Panc1 (cell line): ENCODE results near the gene FOXO3B. TPM values are rescaled to one million over a fixed set of nuclear protein-coding genes. Genes with fewer than 3 reads are reported as not detected.
"Not testable (repeated sequence)": the region's sequence is repeated elsewhere in the genome, so short reads cannot be mapped to it uniquely, and the experiment has no call there.

ENCODE experiments used
- ATAC-seq: fragments of 200-7000 bp; cut with Tn5 transposase; 2 replicates; pipeline ENCODE4 v1.9.1; 2020; ENCODE audit warnings: mild to moderate bottlenecking, moderate library complexity
- BruUV-seq: library from RNA; stranded (reverse); fragments of 400-500 nt; replicated peaks from 2 replicates; lab custom pipeline; 2021; lab: Mats Ljungman, UMichigan
- CTCF ChIA-PET: fragments of 300-600 bp; sonication (Branson Sonifier 250); formaldehyde crosslinking; loops from one replicate; lab custom pipeline; 2022; ENCODE audit warnings: antibody characterized with exemption; lab: Charles Lee
- POLR2A ChIA-PET: fragments of 300-600 bp; sonication (Branson Sonifier 250); formaldehyde crosslinking; loops from one replicate; lab custom pipeline; 2022; ENCODE audit warnings: antibody characterized with exemption; lab: Charles Lee
- DNase-seq: peaks from one replicate; pipeline ENCODE4 v3.0.0-alpha.2; 2010; ENCODE audit warnings: low read depth, low spot score
- H3K27ac ChIP-seq: 2 replicates; pipeline ENCODE4 v1.5.1; 2011; ENCODE audit warnings: mild to moderate bottlenecking, low read length, inconsistent platforms
- H3K27me3 ChIP-seq: fragments of 200-500 bp; sonication (Bioruptor generic); 2 replicates; pipeline ENCODE4 v1.6.0; 2014; ENCODE audit warnings: low read length, inconsistent platforms; ENCODE audit not compliant: control insufficient read depth, insufficient read depth
- H3K36me3 ChIP-seq: fragments of 200-500 bp; sonication (Bioruptor generic); 2 replicates; pipeline ENCODE4 v1.5.1; 2014; ENCODE audit warnings: inconsistent platforms, mild to moderate bottlenecking, low read length, moderate library complexity; ENCODE audit not compliant: control insufficient read depth, insufficient read depth
- H3K4me1 ChIP-seq: 2 replicates; pipeline ENCODE4 v1.5.1; 2011; ENCODE audit warnings: inconsistent platforms, mild to moderate bottlenecking, low read length, moderate library complexity; ENCODE audit not compliant: control insufficient read depth, insufficient read depth
- H3K4me3 ChIP-seq, 2 experiments: 2 replicates each; pipeline ENCODE4 v1.5.1; 2011 to 2012; ENCODE audit warnings: low read depth in 2 of 2, low read length in 2 of 2, mild to moderate bottlenecking in 2 of 2, inconsistent platforms in 1 of 2, moderate library complexity in 1 of 2
- H3K9me3 ChIP-seq: fragments of 200-500 bp; sonication (Bioruptor generic); 2 replicates; pipeline ENCODE4 v1.5.1; 2014; ENCODE audit warnings: low read depth, mild to moderate bottlenecking, inconsistent platforms, low read length, moderate library complexity; ENCODE audit not compliant: control insufficient read depth, insufficient read depth
- in situ Hi-C: cut with HindIII; loops from 2 replicates; pipeline ENCODE4 v1.10.0; 2016; ENCODE audit warnings: low sequenced_read_pairs, low pct_unique_long_range_greater_than_20kb
- intact Hi-C: fragments of 100-400 bp; cut with micrococcal nuclease; formaldehyde crosslinking; loops from one replicate; pipeline ENCODE4 v1.10.0; 2022; ENCODE audit not compliant: unreplicated experiment
- total RNA-seq: library from RNA; stranded (reverse); gene quantifications from one replicate; pipeline ENCODE4 v1.2.1, GENCODE V29; 2021; ENCODE audit not compliant: unreplicated experiment

The FOXO3B gene
- total RNA-seq, 1 experiment from 2014 or later = 4.2 TPM

GRCh38 chr17:18677381-18677780 lies 4.7 kb downstream of the FOXO3B start:
- ATAC-seq, intact Hi-C loops, H3K27ac ChIP-seq, H3K4me1 ChIP-seq, POLR2A ChIA-PET, BruUV-seq, in situ Hi-C loops, H3K27me3 ChIP-seq, H3K9me3 ChIP-seq, H3K36me3 ChIP-seq, DNase-seq, H3K4me3 ChIP-seq, CTCF ChIA-PET: not testable (repeated sequence)

GRCh38 chr17:18676928-18677327 lies 5.2 kb downstream of the FOXO3B start:
- BruUV-seq, H3K4me1 ChIP-seq, H3K9me3 ChIP-seq, H3K27me3 ChIP-seq, ATAC-seq, in situ Hi-C loops, intact Hi-C loops, H3K36me3 ChIP-seq, POLR2A ChIA-PET, CTCF ChIA-PET, H3K4me3 ChIP-seq, DNase-seq, H3K27ac ChIP-seq: not testable (repeated sequence)

- H3K27me3 ChIP-seq, H3K27ac ChIP-seq, POLR2A ChIA-PET, H3K4me1 ChIP-seq, DNase-seq, H3K9me3 ChIP-seq, ATAC-seq, in situ Hi-C loops, CTCF ChIA-PET, intact Hi-C loops, BruUV-seq, H3K36me3 ChIP-seq, H3K4me3 ChIP-seq: not testable (repeated sequence)
Measured at GRCh38 chr17:18672395-18673227, 9.5 kb downstream of the FOXO3B start.

- H3K9me3 ChIP-seq, H3K27ac ChIP-seq, H3K36me3 ChIP-seq, in situ Hi-C loops, H3K27me3 ChIP-seq, intact Hi-C loops, H3K4me1 ChIP-seq, CTCF ChIA-PET, DNase-seq, BruUV-seq, POLR2A ChIA-PET, H3K4me3 ChIP-seq, ATAC-seq: not testable (repeated sequence)
Measured at GRCh38 chr17:18668625-18669024, 13.5 kb downstream of the FOXO3B start.

- H3K27me3 ChIP-seq, H3K36me3 ChIP-seq, intact Hi-C loops, DNase-seq, H3K4me1 ChIP-seq, POLR2A ChIA-PET, H3K9me3 ChIP-seq, H3K27ac ChIP-seq, H3K4me3 ChIP-seq, ATAC-seq, BruUV-seq, CTCF ChIA-PET, in situ Hi-C loops: not testable (repeated sequence)
Measured at GRCh38 chr17:18667535-18667934, 14.6 kb downstream of the FOXO3B start.

- DNase-seq, CTCF ChIA-PET, POLR2A ChIA-PET, H3K36me3 ChIP-seq, H3K27me3 ChIP-seq, H3K27ac ChIP-seq, H3K9me3 ChIP-seq, H3K4me3 ChIP-seq, H3K4me1 ChIP-seq, intact Hi-C loops, ATAC-seq, in situ Hi-C loops, BruUV-seq: not testable (repeated sequence)
Measured at GRCh38 chr17:18666326-18666725, 15.8 kb downstream of the FOXO3B start.

GRCh38 chr17:18661924-18662624 lies 20.0 kb downstream of the FOXO3B start:
- H3K36me3 ChIP-seq, H3K4me3 ChIP-seq, in situ Hi-C loops, H3K27ac ChIP-seq, H3K9me3 ChIP-seq, H3K4me1 ChIP-seq, intact Hi-C loops, CTCF ChIA-PET, POLR2A ChIA-PET, ATAC-seq, BruUV-seq, H3K27me3 ChIP-seq, DNase-seq: not testable (repeated sequence)
